Hepatocyte (in vitro differentiated cells): ENCODE data around the gene MROH2B.

Source experiments
- EZH2 ChIP-seq: fragments of 200-600 bp; sonication (generic); IDR thresholded peaks from 2 replicates; pipeline ENCODE4 v1.6.1; 2016; ENCODE audit warnings: antibody characterized with exemption, mild to moderate bottlenecking, borderline replicate concordance
- EZH2phosphoT487 ChIP-seq: fragments of 200-600 bp; sonication (generic); IDR thresholded peaks from one replicate; pipeline ENCODE4 v1.6.1; 2018; ENCODE audit warnings: antibody characterized with exemption, mild to moderate bottlenecking, low read depth, moderate library complexity; ENCODE audit not compliant: unreplicated experiment, severe bottlenecking
- TF ChIP-seq, protein P1 (sequence below): fragments of 200-600 bp; sonication (generic); IDR thresholded peaks from 2 replicates; pipeline ENCODE4 v1.5.1; 2016; ENCODE audit warnings: antibody characterized with exemption, mild to moderate bottlenecking; ENCODE audit not compliant: poor library complexity

DNA sequence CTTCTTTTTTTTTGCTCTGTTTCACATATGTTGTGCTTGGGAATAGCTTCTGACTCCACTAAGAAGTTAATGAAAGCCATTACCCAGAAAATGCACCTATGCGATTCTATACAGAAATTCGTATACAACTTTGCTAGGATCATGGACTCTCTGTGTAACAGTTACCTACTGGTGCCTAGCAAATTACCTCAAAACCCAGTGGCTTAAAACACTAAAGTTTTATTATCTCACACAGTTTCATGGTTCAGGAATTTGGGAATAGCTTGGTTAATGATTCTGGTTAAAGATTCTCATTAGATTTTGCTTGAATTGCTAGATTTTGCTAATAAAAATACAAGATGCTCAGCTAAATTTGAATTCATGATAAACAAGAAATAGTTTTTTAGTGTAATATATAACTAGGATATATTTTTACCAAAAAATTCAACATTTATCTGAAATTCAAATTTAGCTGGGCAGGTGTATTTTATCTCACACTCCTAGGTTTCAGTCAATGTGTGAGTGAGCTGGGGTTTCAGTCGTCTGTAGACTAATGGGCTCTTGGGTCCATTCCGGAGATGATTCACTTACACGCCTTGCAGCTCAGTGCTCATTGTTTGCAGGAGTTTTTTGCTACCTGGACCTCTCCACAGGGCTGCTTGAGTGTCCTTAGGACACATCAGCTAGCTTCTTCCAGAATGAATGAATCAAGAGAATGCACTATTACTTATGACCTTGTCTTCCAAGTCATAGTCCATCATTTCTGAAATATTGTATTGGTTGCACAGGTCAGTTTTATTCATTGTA is 75.1 kb downstream of the MROH2B start:
- TF ChIP-seq EZH2 (no peak), EZH2phosphoT487 (no peak)
- TF ChIP-seq, protein P1, sequence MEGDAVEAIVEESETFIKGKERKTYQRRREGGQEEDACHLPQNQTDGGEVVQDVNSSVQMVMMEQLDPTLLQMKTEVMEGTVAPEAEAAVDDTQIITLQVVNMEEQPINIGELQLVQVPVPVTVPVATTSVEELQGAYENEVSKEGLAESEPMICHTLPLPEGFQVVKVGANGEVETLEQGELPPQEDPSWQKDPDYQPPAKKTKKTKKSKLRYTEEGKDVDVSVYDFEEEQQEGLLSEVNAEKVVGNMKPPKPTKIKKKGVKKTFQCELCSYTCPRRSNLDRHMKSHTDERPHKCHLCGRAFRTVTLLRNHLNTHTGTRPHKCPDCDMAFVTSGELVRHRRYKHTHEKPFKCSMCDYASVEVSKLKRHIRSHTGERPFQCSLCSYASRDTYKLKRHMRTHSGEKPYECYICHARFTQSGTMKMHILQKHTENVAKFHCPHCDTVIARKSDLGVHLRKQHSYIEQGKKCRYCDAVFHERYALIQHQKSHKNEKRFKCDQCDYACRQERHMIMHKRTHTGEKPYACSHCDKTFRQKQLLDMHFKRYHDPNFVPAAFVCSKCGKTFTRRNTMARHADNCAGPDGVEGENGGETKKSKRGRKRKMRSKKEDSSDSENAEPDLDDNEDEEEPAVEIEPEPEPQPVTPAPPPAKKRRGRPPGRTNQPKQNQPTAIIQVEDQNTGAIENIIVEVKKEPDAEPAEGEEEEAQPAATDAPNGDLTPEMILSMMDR: no peak
